ENCODE data around the gene PERCC1. TPM values are rescaled to one million over a fixed set of nuclear protein-coding genes. Genes with fewer than 3 reads are reported as not detected.

The PERCC1 gene
- total RNA-seq, 1 donor from 2014 or later = not detected

- H3K9me3 Mint-ChIP-seq (ENCODE audit: unreplicated experiment) = no peaks in the 10 kb centered on the region
- peaks cover 2% of the 10 kb centered on the region for H3K27me3 Mint-ChIP-seq (ENCODE audit: low read depth, unreplicated experiment)
- Histone ChIP-seq H3K9ac (ENCODE audit: low read length) (no peak overlapping the region), H4K20me1 (ENCODE audit: insufficient read depth, low read length) (no peaks in the 10 kb centered on the region), H3K27ac (ENCODE audit: low read depth, low read length) (no peak overlapping the region), H3K27me3 (ENCODE audit: insufficient read depth, low read length) (no peaks in the 10 kb centered on the region), H3K4me1 (ENCODE audit: insufficient read depth, low read length) (no peaks in the 10 kb centered on the region), H3K79me2 (ENCODE audit: insufficient read depth, low read length) (no peaks in the 10 kb centered on the region), H3K4me2 (ENCODE audit: low read length) (no peak overlapping the region), H3K9me3 (ENCODE audit: insufficient read depth, low read depth, low read length) (no peaks in the 10 kb centered on the region), H2AFZ (ENCODE audit: low read depth, low read length) (no peak overlapping the region), H3K36me3 (ENCODE audit: insufficient read depth, low read length) (no peaks in the 10 kb centered on the region), H3K4me3 (ENCODE audit: insufficient read depth, low read depth, low read length) (no peak overlapping the region)
- H3K36me3 Mint-ChIP-seq (ENCODE audit: low read depth, unreplicated experiment) = no peaks in the 10 kb centered on the region
- no peak overlapping the region for H3K27ac Mint-ChIP-seq (ENCODE audit: unreplicated experiment)
- H3K4me1 Mint-ChIP-seq (ENCODE audit: low read depth, unreplicated experiment) = no peaks in the 10 kb centered on the region
- no peak for FAIRE-seq
- TF ChIP-seq CTCF (IDR thresholded peaks at IDR 0.05; ENCODE audit: insufficient read depth, low read depth, low read length) = no peak
- TF ChIP-seq EZH2 (IDR thresholded peaks at IDR 0.05; ENCODE audit: insufficient read depth, low read length) = no peak
- DNase-seq (ENCODE audit: low read depth) = no peak
- H3K4me3 Mint-ChIP-seq (ENCODE audit: unreplicated experiment) = no peak overlapping the region
These were observed 6.0 kb downstream of the PERCC1 start for GRCh38 chr16:1436731-1437355.

GRCh38 chr16:1437606-1438005, 6.7 kb downstream of the PERCC1 start:
- no peaks in the 10 kb centered on the region for H3K9me3 Mint-ChIP-seq (ENCODE audit: unreplicated experiment)
- TF ChIP-seq EZH2 (IDR thresholded peaks at IDR 0.05; ENCODE audit: insufficient read depth, low read length) (no peak), CTCF (IDR thresholded peaks at IDR 0.05; ENCODE audit: insufficient read depth, low read depth, low read length) (no peak)
- H3K4me1 ChIP-seq (ENCODE audit: insufficient read depth, low read length) = no peaks in the 10 kb centered on the region
- H3K79me2 ChIP-seq (ENCODE audit: insufficient read depth, low read length) = no peaks in the 10 kb centered on the region
- no peaks in the 10 kb centered on the region for H3K9me3 ChIP-seq (ENCODE audit: insufficient read depth, low read depth, low read length)
- H3K27ac ChIP-seq (ENCODE audit: low read depth, low read length) = no peak overlapping the region
- H3K36me3 Mint-ChIP-seq (ENCODE audit: low read depth, unreplicated experiment) = no peaks in the 10 kb centered on the region
- no peak overlapping the region for H3K27ac Mint-ChIP-seq (ENCODE audit: unreplicated experiment)
- H2AFZ ChIP-seq (ENCODE audit: low read depth, low read length) = no peak overlapping the region
- no peaks in the 10 kb centered on the region for H3K27me3 ChIP-seq (ENCODE audit: insufficient read depth, low read length)
- H3K4me3 Mint-ChIP-seq (ENCODE audit: unreplicated experiment) = no peak overlapping the region
- peaks cover 2% of the 10 kb centered on the region for H3K27me3 Mint-ChIP-seq (ENCODE audit: low read depth, unreplicated experiment)
- no peak overlapping the region for H3K4me3 ChIP-seq (ENCODE audit: insufficient read depth, low read depth, low read length)
- H4K20me1 ChIP-seq (ENCODE audit: insufficient read depth, low read length) = no peaks in the 10 kb centered on the region
- no peaks in the 10 kb centered on the region for H3K4me1 Mint-ChIP-seq (ENCODE audit: low read depth, unreplicated experiment)
- H3K36me3 ChIP-seq (ENCODE audit: insufficient read depth, low read length) = no peaks in the 10 kb centered on the region
- FAIRE-seq (no peak), DNase-seq (ENCODE audit: low read depth) (no peak)
- no peak overlapping the region for H3K9ac ChIP-seq (ENCODE audit: low read length)
- no peak overlapping the region for H3K4me2 ChIP-seq (ENCODE audit: low read length)

- no peaks in the 10 kb centered on the region for H3K4me1 Mint-ChIP-seq (ENCODE audit: low read depth, unreplicated experiment)
- H3K4me3 ChIP-seq (ENCODE audit: insufficient read depth, low read depth, low read length) = no peak overlapping the region
- no peaks in the 10 kb centered on the region for H3K4me1 ChIP-seq (ENCODE audit: insufficient read depth, low read length)
- H3K79me2 ChIP-seq (ENCODE audit: insufficient read depth, low read length) = no peaks in the 10 kb centered on the region
- H3K27ac Mint-ChIP-seq (ENCODE audit: unreplicated experiment) = no peak overlapping the region
- no peak for FAIRE-seq
- no peaks in the 10 kb centered on the region for H3K36me3 ChIP-seq (ENCODE audit: insufficient read depth, low read length)
- TF ChIP-seq EZH2 (IDR thresholded peaks at IDR 0.05; ENCODE audit: insufficient read depth, low read length) (no peak), CTCF (IDR thresholded peaks at IDR 0.05; ENCODE audit: insufficient read depth, low read depth, low read length) (no peak)
- no peak overlapping the region for H2AFZ ChIP-seq (ENCODE audit: low read depth, low read length)
- H3K36me3 Mint-ChIP-seq (ENCODE audit: low read depth, unreplicated experiment) = no peaks in the 10 kb centered on the region
- no peaks in the 10 kb centered on the region for H4K20me1 ChIP-seq (ENCODE audit: insufficient read depth, low read length)
- peaks cover 2% of the 10 kb centered on the region for H3K27me3 Mint-ChIP-seq (ENCODE audit: low read depth, unreplicated experiment)
- no peaks in the 10 kb centered on the region for H3K9me3 ChIP-seq (ENCODE audit: insufficient read depth, low read depth, low read length)
- no peaks in the 10 kb centered on the region for H3K27me3 ChIP-seq (ENCODE audit: insufficient read depth, low read length)
- H3K27ac ChIP-seq (ENCODE audit: low read depth, low read length) = no peak overlapping the region
- no peaks in the 10 kb centered on the region for H3K9me3 Mint-ChIP-seq (ENCODE audit: unreplicated experiment)
- no peak for DNase-seq (ENCODE audit: low read depth)
- no peak overlapping the region for H3K4me3 Mint-ChIP-seq (ENCODE audit: unreplicated experiment)
- H3K4me2 ChIP-seq (ENCODE audit: low read length) = no peak overlapping the region
- H3K9ac ChIP-seq (ENCODE audit: low read length) = no peak overlapping the region
These were observed 7.6 kb downstream of the PERCC1 start for GRCh38 chr16:1438229-1439057.

All from astrocyte (in vitro differentiated cells and primary cell).